ENCODE data around the gene IPP. TPM values are rescaled to one million over a fixed set of nuclear protein-coding genes. Genes with fewer than 3 reads are reported as not detected.

The IPP gene
- total and polyA plus RNA-seq, 2 of the 8 experiments (the other 6 are each of a cell fraction or from before 2014, with no cell fraction given) = 1.4 to 5.6 TPM

DNA sequence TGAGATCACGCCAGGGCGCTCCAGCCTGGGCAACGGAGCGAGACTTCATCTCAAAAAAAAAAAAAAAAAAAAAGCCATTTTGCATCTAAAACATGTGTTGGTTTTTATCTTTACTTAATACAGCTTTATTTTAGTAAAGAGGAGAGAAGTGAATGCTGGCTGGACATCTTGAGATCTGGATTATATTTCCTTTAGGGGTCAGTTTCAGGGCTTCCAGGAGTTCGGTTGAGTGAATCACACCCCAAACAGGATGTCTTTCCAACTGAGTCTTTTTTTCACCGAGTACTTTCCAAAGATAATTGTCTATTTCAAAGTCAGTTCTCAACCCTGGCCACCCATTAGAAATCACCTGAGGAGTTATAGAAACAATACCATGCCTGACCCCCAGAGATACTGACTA, 16.6 kb upstream of the IPP start:
- no peaks in the 10 kb centered on the region for H3K4me1 ChIP-seq (replicated peaks in 1 of 4; ENCODE audit: control insufficient read depth in 3 of 4, insufficient read depth in 4 of 4, low read length in 3 of 4)
- no peak overlapping the region for H4K91ac ChIP-seq (replicated peaks; ENCODE audit: insufficient read length, low read length)
- no peak overlapping the region for H2BK120ac ChIP-seq (replicated peaks; ENCODE audit: low read depth, low read length)
- no peak for DNase-seq (ENCODE audit: low read depth in 1 of 2, low spot score in 2 of 2)
- no peak overlapping the region for H3K14ac ChIP-seq (ENCODE audit: insufficient read length)
- H4K8ac ChIP-seq (ENCODE audit: extremely low read depth, insufficient read depth, low read length) = no peak overlapping the region
- no peak overlapping the region for H2AK5ac ChIP-seq (ENCODE audit: low read depth, low read length)
- H2BK20ac ChIP-seq (ENCODE audit: low read length) = no peak overlapping the region
- H3K23ac ChIP-seq (ENCODE audit: insufficient read length) = no peak overlapping the region
- H3K23me2 ChIP-seq (ENCODE audit: low read depth, low read length) = no peaks in the 10 kb centered on the region
- no peaks in the 10 kb centered on the region for H3K36me3 ChIP-seq (ENCODE audit: control insufficient read depth in 2 of 4, insufficient read depth in 4 of 4, low read length in 3 of 4)
- no peak overlapping the region for H3K4me2 ChIP-seq (ENCODE audit: insufficient read depth in 1 of 2, low read depth in 2 of 2, low read length in 2 of 2)
- no peak overlapping the region for H3K56ac ChIP-seq (replicated peaks; ENCODE audit: insufficient read length, low read depth, low read length)
- H4K5ac ChIP-seq (ENCODE audit: insufficient read length, low read depth, low read length) = no peak overlapping the region
- ChIA-PET POLR2A (ENCODE audit: partially characterized antibody) (no interaction called here), CTCF (ENCODE audit: partially characterized antibody) (interaction anchor here (1.3 kb wide), 1 partner anchor 33 kb away, joined by 4 read pairs; no protein-coding TSS in a partner anchor)
- no peak overlapping the region for H2BK5ac ChIP-seq (ENCODE audit: low read depth, low read length)
- no peak overlapping the region for H2BK15ac ChIP-seq (ENCODE audit: low read length)
- H3K79me1 ChIP-seq (ENCODE audit: low read depth, low read length) = no peaks in the 10 kb centered on the region
- no peak overlapping the region for H3K4ac ChIP-seq (replicated peaks; ENCODE audit: insufficient read length, low read depth, low read length)
- H4K20me1 ChIP-seq (replicated peaks in 1 of 2; ENCODE audit: control insufficient read depth in 1 of 2, insufficient read depth in 2 of 2, low read length in 2 of 2) = no peaks in the 10 kb centered on the region
- H2BK12ac ChIP-seq (ENCODE audit: low read depth, low read length) = no peak overlapping the region
- 89% methylated on average over 6 of the region's 6 CpGs; no CpG with 5 or more reads in 1 of the 2 experiments for WGBS, 2 experiments (ENCODE audit: extremely low coverage in 1 of 2, insufficient coverage in 1 of 2, insufficient read length in 1 of 2, insufficient replicate concordance in 2 of 2, low coverage in 1 of 2, low lambda C conversion rate in 2 of 2, missing lambda C conversion rate in 1 of 2)
- H2AFZ ChIP-seq (ENCODE audit: low read length) = no peak overlapping the region
- H3K9me3 ChIP-seq (ENCODE audit: insufficient read depth in 2 of 2, low read depth in 1 of 2, low read length in 1 of 2) = no peaks in the 10 kb centered on the region
- no peak overlapping the region for H3K4me3 ChIP-seq (ENCODE audit: extremely low read depth in 1 of 4, insufficient read depth in 2 of 4, low read depth in 3 of 4, low read length in 4 of 4)
- H3K27ac ChIP-seq (ENCODE audit: low read depth, low read length) = no peak overlapping the region
- no peak for FAIRE-seq
- no peak overlapping the region for H3K18ac ChIP-seq (ENCODE audit: extremely low read depth, low read length)
- H3K9ac ChIP-seq (replicated peaks in 1 of 4; ENCODE audit: extremely low read depth in 1 of 4, low read depth in 3 of 4, low read length in 3 of 4) = no peak overlapping the region
- H3K79me2 ChIP-seq (ENCODE audit: control insufficient read depth in 1 of 2, insufficient read depth in 2 of 2, low read length in 2 of 2) = no peaks in the 10 kb centered on the region
- no peaks in the 10 kb centered on the region for H3K27me3 ChIP-seq (replicated peaks in 1 of 4; ENCODE audit: control insufficient read depth in 3 of 4, extremely low read depth in 1 of 4, insufficient read depth in 3 of 4, low read length in 3 of 4)
- TF ChIP-seq GABPA (IDR thresholded peaks at IDR 0.05; ENCODE audit: borderline replicate concordance, insufficient read depth, low read length) (no peak), KDM5A (IDR thresholded peaks at IDR 0.05; ENCODE audit: low read length) (no peak), TCF12 (IDR thresholded peaks at IDR 0.05; ENCODE audit: low read depth, low read length) (no peak)
- TF ChIP-seq, protein P1, sequence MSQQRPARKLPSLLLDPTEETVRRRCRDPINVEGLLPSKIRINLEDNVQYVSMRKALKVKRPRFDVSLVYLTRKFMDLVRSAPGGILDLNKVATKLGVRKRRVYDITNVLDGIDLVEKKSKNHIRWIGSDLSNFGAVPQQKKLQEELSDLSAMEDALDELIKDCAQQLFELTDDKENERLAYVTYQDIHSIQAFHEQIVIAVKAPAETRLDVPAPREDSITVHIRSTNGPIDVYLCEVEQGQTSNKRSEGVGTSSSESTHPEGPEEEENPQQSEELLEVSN (IDR thresholded peaks at IDR 0.05) = no peak
